ENCODE results near the gene ETFA. TPM values are rescaled to one million over a fixed set of nuclear protein-coding genes. Genes with fewer than 3 reads are reported as not detected.
A peak's percentile ranks its signal among the peaks of the same experiment; 100 is the strongest.

ETFA gene
- total and polyA plus RNA-seq, 9 of the 15 experiments (the other 6 are each of a cell fraction or from before 2014, with no cell fraction given), result 130 to 543 (median 232) TPM

DNA sequence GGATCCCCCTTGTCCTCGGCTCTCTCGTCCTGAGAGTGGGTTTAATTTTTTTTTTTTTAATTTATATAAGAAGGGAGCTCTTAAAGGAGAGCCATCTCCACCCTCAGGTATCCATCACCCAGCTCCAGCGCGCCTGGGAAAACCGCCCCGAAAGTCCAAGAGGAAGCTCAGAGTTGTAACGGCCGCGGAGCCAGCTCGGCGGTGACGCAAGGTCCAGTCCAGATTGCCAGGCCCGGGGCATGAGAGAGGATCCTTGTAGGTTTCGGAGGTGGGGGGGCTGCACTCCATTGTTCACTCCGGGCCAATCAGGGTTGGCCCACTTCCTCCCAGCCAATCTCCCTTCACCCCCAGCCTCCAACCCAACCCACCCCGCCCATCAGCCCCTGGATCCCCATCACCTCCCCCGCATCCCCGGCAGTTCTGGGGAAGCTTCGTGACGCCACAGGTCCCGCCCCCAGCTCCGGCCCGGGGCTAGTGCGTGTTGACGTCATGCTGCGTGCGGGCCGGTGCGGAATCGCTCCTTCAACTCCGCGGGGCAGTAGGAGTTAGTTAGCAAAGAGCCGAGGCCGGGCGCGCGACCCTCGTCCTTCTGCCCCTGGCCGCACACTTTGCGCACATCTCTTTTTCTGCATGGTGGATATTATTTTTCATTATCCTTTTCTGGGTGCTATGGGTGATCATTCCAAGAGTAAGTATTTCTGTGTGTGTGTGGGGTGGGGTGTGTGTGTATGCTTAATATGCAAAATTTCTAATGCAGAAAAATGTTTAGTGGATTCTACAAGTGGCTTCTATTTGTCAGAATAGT lies 25.2 kb upstream of the ETFA start, which contains the start of gene ISL2 (continued):
- TF ChIP-seq SIN3B (IDR thresholded peaks at IDR 0.05; ENCODE audit: low read depth), result no peak
- TF ChIP-seq HOXB6 (CRISPR knock-in tag; IDR thresholded peaks at IDR 0.05; ENCODE audit: borderline replicate concordance), result no peak
- TF ChIP-seq BRD4 (IDR thresholded peaks at IDR 0.05), result no peak
- TF ChIP-seq, protein P1, sequence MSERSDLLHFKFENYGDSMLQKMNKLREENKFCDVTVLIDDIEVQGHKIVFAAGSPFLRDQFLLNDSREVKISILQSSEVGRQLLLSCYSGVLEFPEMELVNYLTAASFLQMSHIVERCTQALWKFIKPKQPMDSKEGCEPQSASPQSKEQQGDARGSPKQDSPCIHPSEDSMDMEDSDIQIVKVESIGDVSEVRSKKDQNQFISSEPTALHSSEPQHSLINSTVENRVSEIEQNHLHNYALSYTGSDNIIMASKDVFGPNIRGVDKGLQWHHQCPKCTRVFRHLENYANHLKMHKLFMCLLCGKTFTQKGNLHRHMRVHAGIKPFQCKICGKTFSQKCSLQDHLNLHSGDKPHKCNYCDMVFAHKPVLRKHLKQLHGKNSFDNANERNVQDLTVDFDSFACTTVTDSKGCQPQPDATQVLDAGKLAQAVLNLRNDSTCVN (CRISPR knock-in tag; IDR thresholded peaks at IDR 0.05), result no peak
- no peak for TF ChIP-seq ARID3A (IDR thresholded peaks at IDR 0.05; ENCODE audit: borderline replicate concordance, low read depth, low read length)
- peak; percentile 65 for TF ChIP-seq TAF7 (tag; IDR thresholded peaks at IDR 0.05)
- TF ChIP-seq ZNF584 (CRISPR knock-in tag; IDR thresholded peaks at IDR 0.05; ENCODE audit: low read depth), result no peak
- no peak for TF ChIP-seq ZNF561 (CRISPR knock-in tag; conservative IDR thresholded peaks at IDR 0.05)
- TF ChIP-seq SMAD1 (IDR thresholded peaks at IDR 0.05; ENCODE audit: low read depth, low read length, partially characterized antibody), result peak; percentile 53
- no peak for TF ChIP-seq TEAD2 (tag; IDR thresholded peaks at IDR 0.05)
- no peak for TF ChIP-seq HES1 (IDR thresholded peaks at IDR 0.05; ENCODE audit: low read depth)
- TF ChIP-seq SOX6 (IDR thresholded peaks at IDR 0.05), result peak; percentile 93
- TF ChIP-seq KAT2B (IDR thresholded peaks at IDR 0.05; ENCODE audit: low read depth, low read length), result no peak
- TF ChIP-seq MIER1 (IDR thresholded peaks at IDR 0.05; ENCODE audit: low read depth), result no peak
- peak; percentile 96 for TF ChIP-seq ATF7 (IDR thresholded peaks at IDR 0.05)
- peak; percentile 43 for TF ChIP-seq NEUROD1 (IDR thresholded peaks at IDR 0.05; ENCODE audit: borderline replicate concordance, low read depth, low read length, partially characterized antibody)
- no peak for TF ChIP-seq KHSRP (IDR thresholded peaks at IDR 0.05)
- TF ChIP-seq DMBX1 (CRISPR knock-in tag; IDR thresholded peaks at IDR 0.05; ENCODE audit: borderline replicate concordance), result no peak
- TF ChIP-seq KAT7 (CRISPR knock-in tag; IDR thresholded peaks at IDR 0.05; ENCODE audit: borderline replicate concordance), result no peak
- TF ChIP-seq RFX1 (IDR thresholded peaks at IDR 0.05), result no peak
- no peak for TF ChIP-seq ELF2 (CRISPR knock-in tag; IDR thresholded peaks at IDR 0.05)
- TF ChIP-seq CBX3 (IDR thresholded peaks at IDR 0.05; ENCODE audit: borderline replicate concordance in 1 of 2, low read length in 2 of 2), result no peak
- TF ChIP-seq ZNF780A (CRISPR knock-in tag; IDR thresholded peaks at IDR 0.05), result no peak
- no peak for TF ChIP-seq NR3C1 (CRISPR knock-in tag; IDR thresholded peaks at IDR 0.05)
- no peak for TF ChIP-seq KDM4B (IDR thresholded peaks at IDR 0.05; ENCODE audit: borderline replicate concordance in 2 of 2, low read depth in 1 of 2)
